GM23248 (cell line): ENCODE results near the gene USP30. TPM values are rescaled to one million over a fixed set of nuclear protein-coding genes. Genes with fewer than 3 reads are reported as not detected.
A peak's percentile ranks its signal among the peaks of the same experiment; 100 is the strongest.
"Not testable (repeated sequence)": the region's sequence is repeated elsewhere in the genome, so short reads cannot be mapped to it uniquely, and the experiment has no call there.

Experiments used
- DNase-seq: peaks from one replicate; pipeline ENCODE4 v3.0.0-alpha.2; 2015
- H2AFZ ChIP-seq: fragments of 200-600 bp; sonication (generic); 2 replicates; pipeline ENCODE4 v1.6.1; 2016; ENCODE audit warnings: antibody characterized with exemption
- H3F3A ChIP-seq: fragments of 200-600 bp; sonication (generic); 2 replicates; pipeline ENCODE4 v1.6.1; 2016; ENCODE audit warnings: mild to moderate bottlenecking, antibody characterized with exemption, mixed run types; ENCODE audit not compliant: insufficient read depth
- H3K27ac ChIP-seq: fragments of 200-600 bp; sonication (generic); 2 replicates; pipeline ENCODE4 v1.5.1; 2016; ENCODE audit warnings: mild to moderate bottlenecking
- H3K27me3 ChIP-seq: fragments of 200-600 bp; sonication (generic); replicated peaks from 2 replicates; pipeline ENCODE4 v1.6.1; 2016; ENCODE audit warnings: mild to moderate bottlenecking; ENCODE audit not compliant: insufficient read depth
- H3K36me3 ChIP-seq: fragments of 200-600 bp; sonication (generic); 2 replicates; pipeline ENCODE4 v1.6.1; 2016; ENCODE audit warnings: low read depth, mild to moderate bottlenecking
- H3K4me1 ChIP-seq: fragments of 200-600 bp; sonication (generic); 2 replicates; pipeline ENCODE4 v1.6.1; 2016; ENCODE audit warnings: mild to moderate bottlenecking; ENCODE audit not compliant: insufficient read depth
- H3K4me2 ChIP-seq: fragments of 200-600 bp; sonication (generic); one replicate; pipeline ENCODE4 v1.6.1; 2016; ENCODE audit warnings: mild to moderate bottlenecking; ENCODE audit not compliant: unreplicated experiment
- H3K4me3 ChIP-seq: fragments of 200-600 bp; sonication (generic); 2 replicates; pipeline ENCODE4 v1.5.1; 2016; ENCODE audit warnings: mild to moderate bottlenecking
- H3K79me2 ChIP-seq: fragments of 200-600 bp; sonication (generic); 2 replicates; pipeline ENCODE4 v1.6.1; 2016; ENCODE audit warnings: mild to moderate bottlenecking; ENCODE audit not compliant: insufficient read depth
- H3K9ac ChIP-seq: fragments of 200-600 bp; sonication (generic); 2 replicates; pipeline ENCODE4 v1.6.1; 2016; ENCODE audit warnings: mild to moderate bottlenecking
- H3K9me2 ChIP-seq: fragments of 200-600 bp; sonication (generic); 2 replicates; pipeline ENCODE4 v1.6.1; 2016; ENCODE audit warnings: mixed run types, mild to moderate bottlenecking, moderate library complexity; ENCODE audit not compliant: insufficient read depth
- H3K9me3 ChIP-seq: fragments of 200-600 bp; sonication (generic); one replicate; pipeline ENCODE4 v1.6.1; 2017; ENCODE audit warnings: low read depth
- H4K20me1 ChIP-seq: fragments of 200-600 bp; sonication (generic); 2 replicates; pipeline ENCODE4 v1.6.0; 2016; ENCODE audit not compliant: insufficient read depth
- EZH2 ChIP-seq: fragments of 200-600 bp; sonication (generic); IDR thresholded peaks from 2 replicates; pipeline ENCODE4 v1.6.1; 2018; ENCODE audit warnings: antibody characterized with exemption, mild to moderate bottlenecking; ENCODE audit not compliant: insufficient read depth, poor library complexity, severe bottlenecking
- EZH2phosphoT487 ChIP-seq: fragments of 200-600 bp; sonication (generic); IDR thresholded peaks from 2 replicates; pipeline ENCODE4 v1.6.1; 2018; ENCODE audit warnings: antibody characterized with exemption, moderate library complexity, mild to moderate bottlenecking, low read depth; ENCODE audit not compliant: insufficient read depth
- WGBS, 2 experiments: methylation state at CpG; one replicate each; pipeline ENCODE4 v1.1.6; 2015 to 2017; ENCODE audit warnings: low lambda C conversion rate in 2 of 2, low coverage in 1 of 2; ENCODE audit errors: missing lambda C conversion rate in 2 of 2; 5-methylcytosine and 5-hydroxymethylcytosine counted together
- in situ Hi-C: fragments of 300-500 bp; cut with MboI; formaldehyde crosslinking; loops from 2 replicates; pipeline ENCODE4 v1.15.0; 2020
- polyA plus RNA-seq: library from polyadenylated mRNA; unstranded; fragments of >200 nt; fragmentation: Nextera tagmentation; extraction: Ambion mirVana; gene quantifications from 2 replicates; pipeline ENCODE4 v1.2.1, GENCODE V29; 2016
- total RNA-seq: library from RNA; depleted of rRNA; stranded (reverse); fragments of >200 nt; shearing (Covaris generic); gene quantifications from 2 replicates; pipeline ENCODE4 v1.2.3, GENCODE V29; 2014

Gene USP30
- total and polyA plus RNA-seq, 2 experiments from 2014 or later: 6.5 to 7.5 TPM

DNA sequence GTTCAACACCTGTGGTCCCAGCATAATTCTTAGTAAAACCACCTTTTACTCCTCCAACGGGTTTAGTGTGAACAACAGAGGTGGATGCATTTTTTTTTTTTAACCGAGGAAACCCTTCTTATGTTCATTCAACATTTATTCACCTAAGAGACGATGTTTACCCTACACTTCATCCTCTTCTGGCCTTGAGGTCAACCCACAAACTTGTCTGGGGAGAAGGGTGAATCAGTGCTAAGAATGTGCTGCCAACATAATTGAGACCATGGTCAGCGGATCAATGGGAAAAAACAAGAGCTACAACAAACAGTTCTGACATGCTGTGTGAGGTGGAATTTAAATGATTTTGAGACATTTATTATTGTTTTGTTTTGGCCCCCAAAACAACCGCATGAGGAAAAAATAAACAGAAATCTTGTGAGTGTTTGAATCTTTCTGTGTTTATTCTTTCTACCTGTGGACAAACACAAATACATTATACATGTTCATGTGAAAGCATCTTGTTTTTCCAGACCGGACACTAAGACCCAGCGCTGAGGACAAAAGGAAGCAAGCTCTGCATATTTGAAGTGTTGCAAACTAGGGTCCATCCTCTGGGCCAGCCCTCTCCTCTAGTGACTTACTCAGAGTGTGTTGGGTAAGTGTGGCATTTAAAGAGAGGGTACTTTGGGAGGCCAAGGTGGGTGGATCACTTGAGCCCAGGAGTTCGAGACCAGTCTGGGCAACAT lies 5.1 kb upstream of the USP30 start:
- H4K20me1 ChIP-seq: no peaks in the 10 kb centered on the region
- H3K4me3 ChIP-seq: no peak overlapping the region
- no peak overlapping the region for H3K27ac ChIP-seq
- H3K4me2 ChIP-seq: no peak overlapping the region
- H2AFZ ChIP-seq: no peak overlapping the region
- no peaks in the 10 kb centered on the region for H3F3A ChIP-seq
- peaks cover 4% of the 10 kb centered on the region; the same call in 1 of the 2 replicates for H3K4me1 ChIP-seq
- H3K27me3 ChIP-seq: no peaks in the 10 kb centered on the region; the same call in 1 of the 2 replicates
- no peaks in the 10 kb centered on the region for H3K36me3 ChIP-seq
- in situ Hi-C loops: no loop called here
- DNase-seq: peak; percentile 6
- WGBS, 2 experiments: 50 to 54% methylated on average over 8 of the region's 8 CpGs
- TF ChIP-seq EZH2: no peak
- no peaks in the 10 kb centered on the region for H3K79me2 ChIP-seq
- no peak overlapping the region for H3K9ac ChIP-seq
- no peaks in the 10 kb centered on the region for H3K9me3 ChIP-seq
- no peaks in the 10 kb centered on the region for H3K9me2 ChIP-seq

DNA sequence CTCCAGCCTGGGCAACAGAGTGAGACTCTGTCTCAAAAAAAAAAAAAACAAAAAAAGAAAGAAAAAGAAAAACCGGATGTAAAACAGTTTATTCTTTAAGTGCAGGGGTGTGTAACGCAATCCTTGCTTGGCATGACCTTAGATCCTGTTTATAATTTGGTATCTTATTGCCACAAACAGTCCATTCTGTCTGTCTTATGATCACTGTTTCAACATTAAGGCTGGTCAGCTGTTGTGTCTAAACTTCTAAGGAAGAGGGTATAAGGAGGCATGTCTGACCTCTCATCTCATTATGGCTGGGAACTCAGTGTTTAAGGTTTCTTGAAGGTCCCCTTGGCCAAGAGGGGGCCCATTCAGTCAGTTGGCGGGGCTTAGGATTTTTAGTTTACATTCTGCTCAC lies 3.7 kb upstream of the USP30 start:
- H3K9me2 ChIP-seq, H3K27ac ChIP-seq, H3K36me3 ChIP-seq, H3K4me2 ChIP-seq, DNase-seq, H3K9me3 ChIP-seq, H3K4me1 ChIP-seq, in situ Hi-C loops, H3K9ac ChIP-seq, H3F3A ChIP-seq, H4K20me1 ChIP-seq, H3K4me3 ChIP-seq, H3K27me3 ChIP-seq, H2AFZ ChIP-seq: not testable (repeated sequence)
- peaks cover 12% of the 10 kb centered on the region for H3K79me2 ChIP-seq
- WGBS, 2 experiments: 26 to 35% methylated on average over 3 of the region's 3 CpGs

DNA sequence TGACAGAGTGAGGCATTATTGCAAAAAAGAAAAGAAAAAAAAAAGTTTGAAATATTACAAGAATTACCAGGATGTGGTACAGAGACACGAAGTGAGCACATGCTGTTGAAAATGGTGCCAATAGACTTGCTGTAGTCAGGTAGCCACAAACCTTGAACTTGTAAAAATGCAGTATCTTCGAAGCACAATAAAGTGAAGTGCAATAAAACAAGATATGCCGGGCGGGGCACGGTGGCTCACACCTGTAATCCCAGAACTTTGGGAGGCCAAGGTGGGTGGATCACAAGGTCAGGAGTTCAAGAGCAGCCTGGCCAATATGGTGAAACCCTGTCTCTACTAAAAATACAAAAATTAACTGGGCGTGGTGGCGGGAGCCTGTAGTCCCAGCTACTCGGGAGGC lies 2.6 kb upstream of the USP30 start:
- 66 to 70% methylated on average over 8 of the region's 8 CpGs for WGBS, 2 experiments
- DNase-seq, H3K4me2 ChIP-seq, H3F3A ChIP-seq, in situ Hi-C loops, H3K27ac ChIP-seq, H4K20me1 ChIP-seq, H3K9me3 ChIP-seq, H3K27me3 ChIP-seq, H3K4me3 ChIP-seq, H3K9ac ChIP-seq, H3K9me2 ChIP-seq, H2AFZ ChIP-seq, H3K36me3 ChIP-seq: not testable (repeated sequence)
- Histone ChIP-seq H3K79me2 (peaks cover 22% of the 10 kb centered on the region), H3K4me1 (peaks cover 12% of the 10 kb centered on the region; the same call in 1 of the 2 replicates)

DNA sequence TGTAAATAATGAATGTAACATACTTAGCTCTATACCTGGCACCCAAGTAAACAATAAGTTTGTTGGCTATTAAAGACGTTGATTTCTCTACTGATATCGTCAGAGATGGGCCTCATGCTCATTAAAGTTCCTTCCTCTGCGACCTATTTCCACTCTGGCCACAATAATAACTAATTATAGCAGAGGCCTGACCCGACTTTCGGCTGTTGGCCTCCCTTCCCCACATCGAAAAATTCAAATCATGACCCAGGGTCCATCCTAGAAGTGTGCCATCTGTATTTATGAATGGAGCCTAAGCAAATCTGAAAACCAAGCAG lies 321 bp upstream of the USP30 start:
- peak overlapping the region; percentile 92 for H3K4me2 ChIP-seq
- no peaks in the 10 kb centered on the region for H3K9me3 ChIP-seq
- no peaks in the 10 kb centered on the region for H3K27me3 ChIP-seq
- no peak for DNase-seq
- in situ Hi-C loops: no loop called here
- H3K36me3 ChIP-seq: no peaks in the 10 kb centered on the region
- H3K27ac ChIP-seq: no peak overlapping the region
- H3F3A ChIP-seq: no peaks in the 10 kb centered on the region
- H4K20me1 ChIP-seq: no peaks in the 10 kb centered on the region
- H3K4me3 ChIP-seq: peak overlapping the region; percentile 92
- 2 to 4% methylated on average over 6 of the region's 6 CpGs for WGBS, 2 experiments
- TF ChIP-seq EZH2 (no peak), EZH2phosphoT487 (no peak)
- no peaks in the 10 kb centered on the region for H3K9me2 ChIP-seq
- H3K79me2 ChIP-seq: peaks cover 22% of the 10 kb centered on the region
- H3K4me1 ChIP-seq: peaks cover 12% of the 10 kb centered on the region; the same call in 1 of the 2 replicates
- peak overlapping the region; percentile 88 for H3K9ac ChIP-seq
- peak overlapping the region; percentile 100 for H2AFZ ChIP-seq
